GM12878 (cell line): ENCODE results near the gene WSCD2. TPM values are rescaled to one million over a fixed set of nuclear protein-coding genes. Genes with fewer than 3 reads are reported as not detected.

Source experiments
- ATAC-seq: fragments of 200-7000 bp; cut with Tn5 transposase; 3 replicates; pipeline ENCODE4 v1.9.1; 2020; ENCODE audit warnings: mild to moderate bottlenecking, moderate library complexity
- BruUV-seq: library from RNA; stranded (reverse); fragments of 400-500 nt; replicated peaks from 2 replicates; lab custom pipeline; 2021; lab: Mats Ljungman, UMichigan
- CTCF ChIA-PET: fragments of 300-600 bp; sonication (Branson Sonifier 250); formaldehyde crosslinking; extraction: SDS; loops from one replicate; lab custom pipeline; 2021; ENCODE audit warnings: inconsistent platforms; lab: Yijun Ruan, JAX
- POLR2A ChIA-PET: fragments of 350-600 bp; formaldehyde crosslinking; extraction: SDS; loops from one replicate; lab custom pipeline; 2021; ENCODE audit warnings: inconsistent platforms; lab: Charles Lee
- RAD21 ChIA-PET: fragments of 300-600 bp; sonication (Branson Sonifier 250); formaldehyde crosslinking; loops from one replicate; lab custom pipeline; 2023; ENCODE audit warnings: antibody characterized with exemption; ENCODE audit not compliant: unreplicated experiment; lab: Charles Lee
- SMC1A ChIA-PET: fragments of 300-600 bp; sonication (Branson Sonifier 250); formaldehyde crosslinking; loops from one replicate; lab custom pipeline; 2023; ENCODE audit not compliant: unreplicated experiment, uncharacterized antibody; lab: Charles Lee
- DNase-seq: peaks from one replicate; pipeline ENCODE4 v3.0.0-alpha.2; 2011; ENCODE audit warnings: low read depth, low spot score
- FAIRE-seq: peaks from 3 replicates; lab custom pipeline; 2011; peaks lifted over from hg19 to GRCh38; lab: Jason Lieb, UNC
- H2AFZ ChIP-seq: 2 replicates; pipeline ENCODE4 v1.6.0; 2011; ENCODE audit warnings: low read depth, low read length, control low read depth; ENCODE audit not compliant: control insufficient read depth
- H3K27ac ChIP-seq: 2 replicates; pipeline ENCODE4 v1.5.1; 2011; ENCODE audit warnings: control low read depth; ENCODE audit not compliant: control insufficient read depth, insufficient read depth
- H3K27me3 ChIP-seq, 2 experiments: replicated peaks in 1 of 2; 2 replicates each; pipeline versions ENCODE4 v1.6.0 to v1.6.1; 2011; ENCODE audit warnings: low read length in 1 of 2; ENCODE audit not compliant: control insufficient read depth in 2 of 2, insufficient read depth in 2 of 2
- H3K36me3 ChIP-seq, 2 experiments: 2 replicates each; pipeline ENCODE4 v1.5.1; 2011; ENCODE audit warnings: low read length in 1 of 2; ENCODE audit not compliant: control insufficient read depth in 2 of 2, insufficient read depth in 2 of 2
- H3K4me1 ChIP-seq: 2 replicates; pipeline ENCODE4 v1.6.1; 2011; ENCODE audit warnings: mild to moderate bottlenecking, low read length, moderate library complexity, mixed read lengths; ENCODE audit not compliant: control insufficient read depth, insufficient read depth
- H3K4me2 ChIP-seq: 2 replicates; pipeline ENCODE4 v1.6.0; 2011; ENCODE audit warnings: control low read depth; ENCODE audit not compliant: control insufficient read depth, insufficient read depth
- H3K4me3 ChIP-seq: fragments of 200-600 bp; sonication (generic); 2 replicates; pipeline ENCODE4 v1.5.1; 2016
- H3K79me2 ChIP-seq: 2 replicates; pipeline ENCODE4 v1.6.0; 2011; ENCODE audit warnings: low read length; ENCODE audit not compliant: control insufficient read depth, insufficient read depth
- H3K9ac ChIP-seq: 2 replicates; pipeline ENCODE4 v1.8.0; 2011; ENCODE audit warnings: low read length, control low read depth, mixed read lengths; ENCODE audit not compliant: control insufficient read depth, insufficient read depth
- H3K9me3 ChIP-seq: replicated peaks from 3 replicates; pipeline ENCODE4 v1.5.1; 2011; ENCODE audit warnings: mild to moderate bottlenecking, low read length; ENCODE audit not compliant: control insufficient read depth, insufficient read depth
- H4K20me1 ChIP-seq: 2 replicates; pipeline ENCODE4 v1.6.0; 2011; ENCODE audit not compliant: control insufficient read depth, insufficient read depth
- CEBPB ChIP-seq, 2 experiments: fragments of 150-350 bp in 1 of 2; IDR thresholded peaks; 2 replicates each; pipeline ENCODE4 v1.6.1; 2012 to 2014; ENCODE audit warnings: low read depth in 2 of 2, low read length in 2 of 2, borderline replicate concordance in 1 of 2, inconsistent platforms in 1 of 2
- HDGF ChIP-seq: fragments of 450-650 bp; IDR thresholded peaks from 2 replicates; pipeline ENCODE4 v1.6.1; 2016; ENCODE audit warnings: antibody characterized with exemption
- IRF4 ChIP-seq: IDR thresholded peaks from 2 replicates; pipeline ENCODE4 v1.6.1; 2011; ENCODE audit warnings: low read depth, low read length
- JUND ChIP-seq: IDR thresholded peaks from 2 replicates; pipeline ENCODE4 v1.6.1; 2012; ENCODE audit warnings: low read depth, mild to moderate bottlenecking, low read length, improper control_type of control experiment, moderate library complexity
- MEF2A ChIP-seq: IDR thresholded peaks from 2 replicates; pipeline ENCODE4 v1.6.1; 2011; ENCODE audit warnings: low read depth, mild to moderate bottlenecking, low read length, moderate library complexity; ENCODE audit not compliant: insufficient read depth
- NBN ChIP-seq: fragments of 450-650 bp; IDR thresholded peaks from 2 replicates; pipeline ENCODE4 v1.6.1; 2016
- NR2F1 ChIP-seq: fragments of 450-650 bp; conservative IDR thresholded peaks from 2 replicates; pipeline ENCODE4 v1.6.1; 2017; ENCODE audit warnings: mild to moderate bottlenecking
- RAD21 ChIP-seq: IDR thresholded peaks from 2 replicates; pipeline ENCODE4 v1.6.1; 2011; ENCODE audit warnings: mild to moderate bottlenecking, low read depth, low read length, moderate library complexity; ENCODE audit not compliant: insufficient read depth
- SMARCA5 ChIP-seq: fragments of 450-650 bp; IDR thresholded peaks from 2 replicates; pipeline ENCODE4 v1.6.1; 2017; ENCODE audit warnings: mild to moderate bottlenecking
- SMC3 ChIP-seq: IDR thresholded peaks from 2 replicates; pipeline ENCODE4 v1.6.1; 2011; ENCODE audit warnings: low read length, improper control_type of control experiment, borderline replicate concordance
- WRNIP1 ChIP-seq: IDR thresholded peaks from 2 replicates; pipeline ENCODE4 v1.6.1; 2011; ENCODE audit warnings: low read depth, low read length, improper control_type of control experiment, borderline replicate concordance
- YBX1 ChIP-seq: fragments of 450-650 bp; IDR thresholded peaks from 2 replicates; pipeline ENCODE4 v1.6.1; 2016; ENCODE audit warnings: antibody characterized with exemption
- ZNF217 ChIP-seq: fragments of 450-650 bp; IDR thresholded peaks from 2 replicates; pipeline ENCODE4 v1.6.1; 2017; ENCODE audit warnings: antibody characterized with exemption, mild to moderate bottlenecking
- WGBS: methylation state at CpG from one replicate; pipeline ENCODE4 v1.1.6; 2016; ENCODE audit warnings: low lambda C conversion rate; ENCODE audit not compliant: insufficient replicate concordance, insufficient coverage; ENCODE audit errors: missing lambda C conversion rate; 5-methylcytosine and 5-hydroxymethylcytosine counted together
- in situ Hi-C: fragments of 300-500 bp; cut with MboI; formaldehyde crosslinking; loops from 9 replicates; pipeline ENCODE4 v1.14.3; 2018; ENCODE audit warnings: mixed read lengths
- intact Hi-C: fragments of 100-400 bp; cut with micrococcal nuclease; formaldehyde crosslinking; loops from one replicate; pipeline ENCODE4 v1.14.2; 2022; ENCODE audit not compliant: unreplicated experiment
- polyA plus RNA-seq, 11 experiments: library from polyadenylated mRNA; depleted of rRNA in 4 of 11; unstranded in 6 of 11; stranded (reverse) in 5 of 11; fragments of >200 nt; fragmentation: Nextera tagmentation in 4 of 11; fragmentation: Illumina TruSeq in 1 of 11; extraction: Ambion mirVana in 4 of 11; extraction: Trizol in 1 of 11; gene quantifications; 1 replicate in 1 of 11; 2 replicates in 10 of 11; pipeline versions ENCODE4 v1.2.1 to v1.2.3, GENCODE V29; 2011 to 2016; ENCODE audit warnings: inconsistent platforms in 2 of 11, missing spikeins in 2 of 11, low read depth in 1 of 11
- total RNA-seq, 4 experiments: library from RNA; depleted of rRNA in 3 of 4; stranded (reverse); fragments of >200 nt in 3 of 4; fragmentation: Illumina TruSeq in 1 of 4; extraction: Trizol in 1 of 4; gene quantifications; 2 replicates each; pipeline versions ENCODE4 v1.2.1 to v1.2.3, GENCODE V29; 2013 to 2021
- TF ChIP-seq, protein P1 (sequence below): fragments of 450-650 bp; IDR thresholded peaks from 2 replicates; pipeline ENCODE4 v1.6.1; 2017; ENCODE audit warnings: mild to moderate bottlenecking
- TF ChIP-seq, protein P2 (sequence below): IDR thresholded peaks from 2 replicates; pipeline ENCODE4 v1.6.1; 2012; ENCODE audit warnings: low read depth, low read length, improper control_type of control experiment
- TF ChIP-seq, protein P3 (sequence below): fragments of 450-650 bp; IDR thresholded peaks from 2 replicates; pipeline ENCODE4 v1.6.1; 2016; ENCODE audit warnings: mild to moderate bottlenecking, moderate library complexity, borderline replicate concordance

The WSCD2 gene
- total and polyA plus RNA-seq, 10 of the 15 experiments (the other 5 are each of a cell fraction or from before 2014, with no cell fraction given) = 0.41 TPM; not detected in 9

GRCh38 chr12:108201808-108202207, 72.7 kb downstream of the WSCD2 start (continued):
- TF ChIP-seq WRNIP1 (no peak), JUND (no peak)

- H3K9me3 ChIP-seq = no peaks in the 10 kb centered on the region; the same call in 2 of the 3 replicates
- no peaks in the 10 kb centered on the region for H4K20me1 ChIP-seq
- no peak overlapping the region for H3K27ac ChIP-seq
- in situ Hi-C loops (no loop called here), intact Hi-C loops (no loop called here)
- H3K4me2 ChIP-seq = no peak overlapping the region
- TF ChIP-seq SMC3 (no peak), IRF4 (no peak), ZNF217 (no peak), NBN (no peak), HDGF (no peak), MEF2A (no peak), SMARCA5 (no peak), CEBPB (IDR thresholded peaks at IDR 0.05; ENCODE audit: borderline replicate concordance in 1 of 2, low read depth in 2 of 2, low read length in 2 of 2) (no peak), NR2F1 (no peak), RAD21 (no peak), YBX1 (no peak), JUND (no peak)
- TF ChIP-seq, protein P1, sequence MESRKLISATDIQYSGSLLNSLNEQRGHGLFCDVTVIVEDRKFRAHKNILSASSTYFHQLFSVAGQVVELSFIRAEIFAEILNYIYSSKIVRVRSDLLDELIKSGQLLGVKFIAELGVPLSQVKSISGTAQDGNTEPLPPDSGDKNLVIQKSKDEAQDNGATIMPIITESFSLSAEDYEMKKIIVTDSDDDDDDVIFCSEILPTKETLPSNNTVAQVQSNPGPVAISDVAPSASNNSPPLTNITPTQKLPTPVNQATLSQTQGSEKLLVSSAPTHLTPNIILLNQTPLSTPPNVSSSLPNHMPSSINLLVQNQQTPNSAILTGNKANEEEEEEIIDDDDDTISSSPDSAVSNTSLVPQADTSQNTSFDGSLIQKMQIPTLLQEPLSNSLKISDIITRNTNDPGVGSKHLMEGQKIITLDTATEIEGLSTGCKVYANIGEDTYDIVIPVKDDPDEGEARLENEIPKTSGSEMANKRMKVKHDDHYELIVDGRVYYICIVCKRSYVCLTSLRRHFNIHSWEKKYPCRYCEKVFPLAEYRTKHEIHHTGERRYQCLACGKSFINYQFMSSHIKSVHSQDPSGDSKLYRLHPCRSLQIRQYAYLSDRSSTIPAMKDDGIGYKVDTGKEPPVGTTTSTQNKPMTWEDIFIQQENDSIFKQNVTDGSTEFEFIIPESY = no peak
- TF ChIP-seq, protein P2, sequence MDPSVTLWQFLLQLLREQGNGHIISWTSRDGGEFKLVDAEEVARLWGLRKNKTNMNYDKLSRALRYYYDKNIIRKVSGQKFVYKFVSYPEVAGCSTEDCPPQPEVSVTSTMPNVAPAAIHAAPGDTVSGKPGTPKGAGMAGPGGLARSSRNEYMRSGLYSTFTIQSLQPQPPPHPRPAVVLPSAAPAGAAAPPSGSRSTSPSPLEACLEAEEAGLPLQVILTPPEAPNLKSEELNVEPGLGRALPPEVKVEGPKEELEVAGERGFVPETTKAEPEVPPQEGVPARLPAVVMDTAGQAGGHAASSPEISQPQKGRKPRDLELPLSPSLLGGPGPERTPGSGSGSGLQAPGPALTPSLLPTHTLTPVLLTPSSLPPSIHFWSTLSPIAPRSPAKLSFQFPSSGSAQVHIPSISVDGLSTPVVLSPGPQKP = no peak
- TF ChIP-seq, protein P3, sequence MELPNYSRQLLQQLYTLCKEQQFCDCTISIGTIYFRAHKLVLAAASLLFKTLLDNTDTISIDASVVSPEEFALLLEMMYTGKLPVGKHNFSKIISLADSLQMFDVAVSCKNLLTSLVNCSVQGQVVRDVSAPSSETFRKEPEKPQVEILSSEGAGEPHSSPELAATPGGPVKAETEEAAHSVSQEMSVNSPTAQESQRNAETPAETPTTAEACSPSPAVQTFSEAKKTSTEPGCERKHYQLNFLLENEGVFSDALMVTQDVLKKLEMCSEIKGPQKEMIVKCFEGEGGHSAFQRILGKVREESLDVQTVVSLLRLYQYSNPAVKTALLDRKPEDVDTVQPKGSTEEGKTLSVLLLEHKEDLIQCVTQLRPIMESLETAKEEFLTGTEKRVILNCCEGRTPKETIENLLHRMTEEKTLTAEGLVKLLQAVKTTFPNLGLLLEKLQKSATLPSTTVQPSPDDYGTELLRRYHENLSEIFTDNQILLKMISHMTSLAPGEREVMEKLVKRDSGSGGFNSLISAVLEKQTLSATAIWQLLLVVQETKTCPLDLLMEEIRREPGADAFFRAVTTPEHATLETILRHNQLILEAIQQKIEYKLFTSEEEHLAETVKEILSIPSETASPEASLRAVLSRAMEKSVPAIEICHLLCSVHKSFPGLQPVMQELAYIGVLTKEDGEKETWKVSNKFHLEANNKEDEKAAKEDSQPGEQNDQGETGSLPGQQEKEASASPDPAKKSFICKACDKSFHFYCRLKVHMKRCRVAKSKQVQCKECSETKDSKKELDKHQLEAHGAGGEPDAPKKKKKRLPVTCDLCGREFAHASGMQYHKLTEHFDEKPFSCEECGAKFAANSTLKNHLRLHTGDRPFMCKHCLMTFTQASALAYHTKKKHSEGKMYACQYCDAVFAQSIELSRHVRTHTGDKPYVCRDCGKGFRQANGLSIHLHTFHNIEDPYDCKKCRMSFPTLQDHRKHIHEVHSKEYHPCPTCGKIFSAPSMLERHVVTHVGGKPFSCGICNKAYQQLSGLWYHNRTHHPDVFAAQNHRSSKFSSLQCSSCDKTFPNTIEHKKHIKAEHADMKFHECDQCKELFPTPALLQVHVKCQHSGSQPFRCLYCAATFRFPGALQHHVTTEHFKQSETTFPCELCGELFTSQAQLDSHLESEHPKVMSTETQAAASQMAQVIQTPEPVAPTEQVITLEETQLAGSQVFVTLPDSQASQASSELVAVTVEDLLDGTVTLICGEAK = no peak
- no peak for FAIRE-seq
- no peak overlapping the region for H3K9ac ChIP-seq
- no peaks in the 10 kb centered on the region for H3K4me1 ChIP-seq
- ChIA-PET RAD21 (no interaction called here), POLR2A (interaction anchor here (0.6 kb wide), 1 partner anchor 203 kb away, joined by 4 read pairs; no protein-coding TSS in a partner anchor), SMC1A (no interaction called here), CTCF (no interaction called here)
- H3K27me3 ChIP-seq = peaks cover 3 to 5% of the 10 kb centered on the region in 2 experiments; a peak in 3 of 4 replicates
- H3K36me3 ChIP-seq = no peaks in the 10 kb centered on the region
- no peaks in the 10 kb centered on the region for H3K79me2 ChIP-seq
- no peak for ATAC-seq
- no peak overlapping the region for H3K4me3 ChIP-seq
- 39% methylated on average over 9 of the region's 9 CpGs for WGBS
- no peak for DNase-seq
- BruUV-seq = no TSS peak
- no peak overlapping the region for H2AFZ ChIP-seq
Measured at GRCh38 chr12:108204117-108204987, 75.3 kb downstream of the WSCD2 start.
